NCI-H2107 (cell line): ENCODE results near the gene PRR13.
"Not testable (repeated sequence)": the region's sequence is repeated elsewhere in the genome, so short reads cannot be mapped to it uniquely, and the experiment has no call there.

Experiments
- DNase-seq: peaks from one replicate; lab custom pipeline; 2025; lab: John Stamatoyannopoulos, UW

Gene PRR13

GRCh38 chr12:53441040-53441833 is at the start of gene PRR13:
Gene PRR13, plus strand, starts transcription at chr12:53441734. Its CDS starts 981 bp downstream, at chr12:53442715.
- peak; percentile 97 for DNase-seq

- DNase-seq: no peak
These were observed 41.6 kb upstream of the PRR13 start for GRCh38 chr12:53399896-53400295.

GRCh38 chr12:53402351-53402750 is 39.2 kb upstream of the PRR13 start:
- not testable (repeated sequence) for DNase-seq

GRCh38 chr12:53402871-53403270 is 38.7 kb upstream of the PRR13 start:
- no peak for DNase-seq

- no peak for DNase-seq
These were observed 30.6 kb upstream of the PRR13 start for GRCh38 chr12:53410951-53411350.

GRCh38 chr12:53413485-53414204 is 27.9 kb upstream of the PRR13 start:
- no peak for DNase-seq

- no peak for DNase-seq
These were observed 26.6 kb upstream of the PRR13 start for GRCh38 chr12:53414756-53415417.

- not testable (repeated sequence) for DNase-seq
These were observed 25.7 kb upstream of the PRR13 start for GRCh38 chr12:53415752-53416389.

GRCh38 chr12:53417291-53417816 is 24.2 kb upstream of the PRR13 start:
- DNase-seq: not testable (repeated sequence)

GRCh38 chr12:53418221-53418620 is 23.3 kb upstream of the PRR13 start:
- no peak for DNase-seq

- DNase-seq: no peak
These were observed 21.8 kb upstream of the PRR13 start for GRCh38 chr12:53419756-53420155.

GRCh38 chr12:53422247-53422646 is 19.3 kb upstream of the PRR13 start:
- not testable (repeated sequence) for DNase-seq

- DNase-seq: no peak
These were observed 17.9 kb upstream of the PRR13 start, which contains the start of gene AMHR2 for GRCh38 chr12:53423597-53423996. Gene AMHR2, plus strand, starts transcription at chr12:53423855. Its CDS starts 80 bp downstream, at chr12:53423935.

- no peak for DNase-seq
These were observed 16.7 kb upstream of the PRR13 start for GRCh38 chr12:53424626-53425514.

GRCh38 chr12:53425515-53426150 is 15.9 kb upstream of the PRR13 start:
- DNase-seq: no peak

- DNase-seq: no peak
These were observed 13.5 kb upstream of the PRR13 start for GRCh38 chr12:53427905-53428594.

GRCh38 chr12:53428741-53429140 is 12.8 kb upstream of the PRR13 start:
- no peak for DNase-seq

- DNase-seq: no peak
These were observed 11.4 kb upstream of the PRR13 start for GRCh38 chr12:53430116-53430515.

GRCh38 chr12:53431187-53431586 is 10.3 kb upstream of the PRR13 start:
- no peak for DNase-seq

GRCh38 chr12:53435326-53435725 is 6.2 kb upstream of the PRR13 start:
- not testable (repeated sequence) for DNase-seq
